ENCODE results near the gene ATF7IP2.
A peak's percentile ranks its signal among the peaks of the same experiment; 100 is the strongest.
"Not testable (repeated sequence)": the region's sequence is repeated elsewhere in the genome, so short reads cannot be mapped to it uniquely, and the experiment has no call there.

Gene ATF7IP2, protein sequence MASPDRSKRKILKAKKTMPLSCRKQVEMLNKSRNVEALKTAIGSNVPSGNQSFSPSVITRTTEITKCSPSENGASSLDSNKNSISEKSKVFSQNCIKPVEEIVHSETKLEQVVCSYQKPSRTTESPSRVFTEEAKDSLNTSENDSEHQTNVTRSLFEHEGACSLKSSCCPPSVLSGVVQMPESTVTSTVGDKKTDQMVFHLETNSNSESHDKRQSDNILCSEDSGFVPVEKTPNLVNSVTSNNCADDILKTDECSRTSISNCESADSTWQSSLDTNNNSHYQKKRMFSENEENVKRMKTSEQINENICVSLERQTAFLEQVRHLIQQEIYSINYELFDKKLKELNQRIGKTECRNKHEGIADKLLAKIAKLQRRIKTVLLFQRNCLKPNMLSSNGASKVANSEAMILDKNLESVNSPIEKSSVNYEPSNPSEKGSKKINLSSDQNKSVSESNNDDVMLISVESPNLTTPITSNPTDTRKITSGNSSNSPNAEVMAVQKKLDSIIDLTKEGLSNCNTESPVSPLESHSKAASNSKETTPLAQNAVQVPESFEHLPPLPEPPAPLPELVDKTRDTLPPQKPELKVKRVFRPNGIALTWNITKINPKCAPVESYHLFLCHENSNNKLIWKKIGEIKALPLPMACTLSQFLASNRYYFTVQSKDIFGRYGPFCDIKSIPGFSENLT

DNA sequence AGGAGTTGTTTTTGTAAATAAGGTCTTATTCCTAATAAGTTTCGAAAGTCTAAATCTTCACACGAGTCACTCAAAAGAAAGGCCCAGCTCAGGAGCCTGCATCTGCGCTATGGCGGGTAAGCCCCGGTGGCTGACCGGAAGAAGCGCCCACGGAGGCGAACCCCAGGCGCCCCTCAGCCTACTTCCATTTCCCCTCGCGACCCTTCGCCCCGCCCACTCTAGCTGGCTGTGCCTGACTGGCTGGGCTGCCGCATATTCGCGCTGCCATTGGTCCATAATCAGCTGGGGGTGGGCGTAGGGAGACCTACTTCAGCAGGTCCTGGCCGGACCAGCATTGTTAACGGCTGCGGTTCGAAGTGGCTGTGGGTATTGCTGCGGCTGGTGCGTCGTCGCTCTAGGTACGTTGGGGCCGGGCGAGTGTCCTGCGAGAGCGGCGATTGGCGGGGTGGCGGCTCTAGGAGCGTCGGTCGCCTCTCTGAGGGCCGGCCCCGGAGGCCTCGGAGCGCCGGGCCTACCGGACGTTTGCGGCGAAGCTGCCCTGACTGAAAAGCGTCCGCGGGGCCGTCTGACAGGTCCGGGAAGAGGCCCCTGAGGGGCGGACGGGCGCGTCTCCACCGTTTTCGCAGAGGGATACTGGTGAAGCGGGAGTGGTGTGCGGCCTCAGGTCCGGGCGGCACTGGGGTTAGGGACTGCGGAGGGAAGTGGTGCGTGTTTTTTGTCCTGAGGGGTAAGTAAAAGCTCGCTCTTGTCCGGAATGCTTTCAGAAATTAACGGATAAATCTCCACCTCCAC, at the start of gene ATF7IP2:
Gene ATF7IP2 (plus strand): TSS at position 337 of the 792 bp plus-strand sequence. CDS start 44,560 bp downstream, outside the sequence.
- H3K27ac ChIP-seq (ENCODE audit: low read length): peak within 1 kb of the TSS; percentile 41
- H3K4me1 ChIP-seq (ENCODE audit: control insufficient read depth, insufficient read depth, low read length): no peaks in the 10 kb centered on the region
- no peaks in the 10 kb centered on the region for H3K27me3 ChIP-seq (ENCODE audit: control insufficient read depth in 1 of 2, insufficient read depth in 2 of 2, low read length in 2 of 2)
- no peaks in the 10 kb centered on the region for H3K36me3 ChIP-seq (ENCODE audit: control insufficient read depth in 2 of 2, insufficient read depth in 2 of 2, low read length in 2 of 2)
- peak within 1 kb of the TSS; percentile 71 to 75 for H3K9ac ChIP-seq (ENCODE audit: low read length in 2 of 2)
- peak within 1 kb of the TSS; percentile 79 for H3K4me3 ChIP-seq (ENCODE audit: low read length in 2 of 2)
- no peaks in the 10 kb centered on the region for H3K9me3 ChIP-seq (ENCODE audit: control insufficient read depth in 2 of 2, low read length in 2 of 2)

DNA sequence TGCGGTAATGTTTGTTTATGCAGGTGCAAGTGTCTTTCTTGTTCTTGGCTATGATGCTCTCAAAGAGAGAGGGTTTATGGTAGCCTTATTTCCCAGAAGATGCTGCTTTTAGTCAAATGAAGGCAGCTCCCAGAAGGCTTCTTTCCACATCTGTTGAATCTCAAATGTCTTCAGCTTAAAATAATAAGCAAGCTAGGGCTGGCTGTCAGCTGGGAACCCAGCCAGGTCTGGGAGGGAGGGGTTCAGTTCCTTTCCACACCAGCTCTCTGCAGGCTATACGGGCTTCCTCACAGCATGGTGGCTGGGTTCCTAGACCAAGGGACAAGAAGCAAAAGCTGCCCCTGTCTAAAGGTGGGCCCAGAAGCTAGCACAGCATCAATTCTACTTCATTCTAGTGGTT, 47.4 kb upstream of the ATF7IP2 start:
- Histone ChIP-seq H3K9me3 (ENCODE audit: control insufficient read depth in 2 of 2, low read length in 2 of 2) (peaks cover 6 to 17% of the 10 kb centered on the region in 2 donors), H3K9ac (ENCODE audit: low read length in 2 of 2) (no peak overlapping the region), H3K4me1 (ENCODE audit: control insufficient read depth, insufficient read depth, low read length) (no peaks in the 10 kb centered on the region), H3K36me3 (ENCODE audit: control insufficient read depth in 2 of 2, insufficient read depth in 2 of 2, low read length in 2 of 2) (no peaks in the 10 kb centered on the region), H3K27ac (ENCODE audit: low read length) (no peak overlapping the region), H3K4me3 (ENCODE audit: low read length in 2 of 2) (no peak overlapping the region), H3K27me3 (ENCODE audit: control insufficient read depth in 1 of 2, insufficient read depth in 2 of 2, low read length in 2 of 2) (no peaks in the 10 kb centered on the region)

DNA sequence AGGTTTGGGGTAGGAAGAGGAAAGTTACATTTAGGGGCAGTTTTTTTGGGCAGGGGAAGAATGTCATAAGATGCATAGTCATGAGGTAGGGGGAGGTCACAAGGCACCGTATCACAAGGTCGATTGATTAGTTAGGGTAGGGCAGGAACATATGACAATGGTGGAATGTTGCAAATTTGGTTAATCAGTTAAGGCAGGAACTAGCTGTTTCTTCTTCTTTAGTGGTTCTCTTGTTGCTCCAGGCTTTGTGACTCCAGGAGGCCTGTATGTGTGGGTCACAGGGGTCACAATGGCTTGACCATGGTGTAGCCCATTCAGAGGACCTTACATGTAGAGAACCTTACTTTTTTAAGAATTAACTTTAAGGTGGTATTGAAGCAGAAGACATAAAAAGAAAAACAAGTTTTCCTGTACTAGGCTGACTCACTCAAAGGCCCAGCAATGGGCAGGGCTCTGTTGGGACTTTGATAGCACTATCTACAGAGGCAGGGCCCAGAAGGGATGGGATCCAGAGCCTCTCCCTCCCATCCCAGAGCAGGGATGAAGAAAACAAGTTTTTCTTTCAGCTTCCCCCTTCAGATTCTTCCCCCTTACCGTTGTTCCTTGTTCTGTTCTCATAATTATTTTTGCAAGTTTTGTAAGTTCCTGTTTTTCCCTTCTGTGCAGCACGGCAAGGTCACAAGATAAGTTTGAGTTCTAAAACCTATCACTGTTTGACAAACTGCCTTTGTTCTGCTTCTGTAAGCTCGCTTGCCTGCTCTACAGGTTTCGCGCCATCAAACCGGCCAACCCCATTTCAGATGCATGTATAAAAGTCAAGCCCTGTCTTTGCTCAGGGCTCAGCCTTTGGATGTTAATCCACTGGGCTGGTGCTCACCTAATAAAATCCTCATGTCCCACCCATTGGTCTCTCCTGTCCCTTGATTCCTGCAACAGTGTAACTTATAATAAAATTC, 45.8 kb upstream of the ATF7IP2 start:
- Histone ChIP-seq H3K9me3 (ENCODE audit: control insufficient read depth in 2 of 2, low read length in 2 of 2) (peaks cover 6 to 18% of the 10 kb centered on the region in 2 donors), H3K4me3 (ENCODE audit: low read length in 2 of 2) (no peak overlapping the region), H3K9ac (ENCODE audit: low read length in 2 of 2) (no peak overlapping the region), H3K27ac (ENCODE audit: low read length) (no peak overlapping the region), H3K4me1 (ENCODE audit: control insufficient read depth, insufficient read depth, low read length) (no peaks in the 10 kb centered on the region), H3K36me3 (ENCODE audit: control insufficient read depth in 2 of 2, insufficient read depth in 2 of 2, low read length in 2 of 2) (no peaks in the 10 kb centered on the region), H3K27me3 (ENCODE audit: control insufficient read depth in 1 of 2, insufficient read depth in 2 of 2, low read length in 2 of 2) (no peaks in the 10 kb centered on the region)

DNA sequence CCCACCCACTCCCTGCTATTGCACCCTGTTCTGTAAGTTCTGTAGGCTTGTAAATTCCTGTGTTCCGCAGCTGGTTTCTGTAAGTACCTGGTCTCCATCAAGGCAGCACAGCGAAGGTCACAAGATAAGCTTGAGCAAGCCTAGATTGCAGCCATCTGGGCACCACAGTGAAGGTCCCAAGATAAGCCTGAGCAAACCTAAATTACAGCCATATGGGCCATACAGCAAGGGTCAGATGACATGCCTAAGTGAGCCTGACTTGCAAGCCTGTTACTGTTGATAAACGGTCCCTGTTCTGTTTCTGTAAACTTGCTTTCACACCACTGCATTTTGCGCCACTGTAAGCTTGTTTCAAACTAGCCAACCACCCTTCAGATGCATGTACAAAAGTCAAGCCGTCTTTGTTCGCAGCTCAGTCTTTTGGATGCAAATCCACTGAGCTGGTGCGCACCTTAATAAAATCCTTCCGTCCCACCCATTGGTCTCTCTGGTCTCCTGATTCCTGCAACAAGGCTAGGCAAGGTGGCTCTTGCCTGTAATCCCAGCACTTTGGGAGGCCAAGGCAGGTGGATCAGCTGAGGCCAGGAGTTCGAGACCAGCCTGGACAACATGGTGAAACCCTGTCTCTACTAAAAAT, 42.6 kb upstream of the ATF7IP2 start:
- Histone ChIP-seq H3K27ac (ENCODE audit: low read length) (no peak overlapping the region), H3K9ac (ENCODE audit: low read length in 2 of 2) (no peak overlapping the region), H3K9me3 (ENCODE audit: control insufficient read depth in 2 of 2, low read length in 2 of 2) (peaks cover 6 to 18% of the 10 kb centered on the region in 2 donors), H3K27me3 (ENCODE audit: control insufficient read depth in 1 of 2, insufficient read depth in 2 of 2, low read length in 2 of 2) (no peaks in the 10 kb centered on the region), H3K4me1 (ENCODE audit: control insufficient read depth, insufficient read depth, low read length) (no peaks in the 10 kb centered on the region), H3K36me3 (ENCODE audit: control insufficient read depth in 2 of 2, insufficient read depth in 2 of 2, low read length in 2 of 2) (no peaks in the 10 kb centered on the region), H3K4me3 (ENCODE audit: low read length in 2 of 2) (no peak overlapping the region)

DNA sequence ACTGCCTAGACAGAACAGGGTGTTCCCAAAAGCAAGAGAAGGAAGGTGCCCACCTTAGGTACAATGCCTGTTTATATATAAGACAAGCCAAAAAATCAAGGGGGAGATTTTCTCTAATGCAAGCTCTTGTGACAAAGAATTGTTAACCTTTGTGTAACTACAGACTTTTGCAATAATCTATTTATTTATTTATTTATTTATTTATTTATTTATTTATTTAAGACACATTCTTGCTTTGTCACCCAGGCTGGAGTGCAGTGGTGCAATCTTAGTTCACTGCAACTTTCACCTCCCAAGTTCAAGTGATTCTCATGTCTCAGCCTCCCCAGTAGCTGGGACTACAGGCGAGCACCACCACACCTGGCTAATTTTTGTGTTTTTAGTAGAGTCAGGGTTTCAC, 41.2 kb upstream of the ATF7IP2 start:
- H3K9me3 ChIP-seq (ENCODE audit: control insufficient read depth in 2 of 2, low read length in 2 of 2): peaks cover 4 to 12% of the 10 kb centered on the region in 2 donors
- H3K9ac ChIP-seq (ENCODE audit: low read length in 2 of 2); H3K27me3 ChIP-seq (ENCODE audit: control insufficient read depth in 1 of 2, insufficient read depth in 2 of 2, low read length in 2 of 2); H3K27ac ChIP-seq (ENCODE audit: low read length); H3K36me3 ChIP-seq (ENCODE audit: control insufficient read depth in 2 of 2, insufficient read depth in 2 of 2, low read length in 2 of 2); H3K4me1 ChIP-seq (ENCODE audit: control insufficient read depth, insufficient read depth, low read length); H3K4me3 ChIP-seq (ENCODE audit: low read length in 2 of 2): not testable (repeated sequence)

DNA sequence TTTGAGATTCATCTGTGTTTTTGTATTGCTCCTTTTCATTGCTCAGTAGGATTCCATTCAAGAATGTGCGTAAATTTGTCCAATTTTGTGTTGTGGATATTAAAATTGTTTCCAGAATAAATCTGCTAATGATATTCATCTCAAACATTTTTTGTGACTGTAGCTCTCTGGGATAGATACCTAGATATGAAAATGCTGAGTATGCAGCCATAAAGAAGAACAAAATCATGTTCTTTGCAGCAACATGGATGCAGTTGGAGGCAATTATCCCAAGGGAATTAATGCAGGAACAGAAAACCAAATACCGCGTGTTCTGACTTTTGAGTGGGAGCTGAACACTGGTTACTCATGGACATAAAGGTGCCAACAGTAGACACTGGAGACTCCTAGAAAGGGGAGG, 40.2 kb upstream of the ATF7IP2 start:
- no peak overlapping the region for H3K9ac ChIP-seq (ENCODE audit: low read length in 2 of 2)
- H3K36me3 ChIP-seq (ENCODE audit: control insufficient read depth in 2 of 2, insufficient read depth in 2 of 2, low read length in 2 of 2): no peaks in the 10 kb centered on the region
- no peak overlapping the region for H3K27ac ChIP-seq (ENCODE audit: low read length)
- no peak overlapping the region for H3K4me3 ChIP-seq (ENCODE audit: low read length in 2 of 2)
- peaks cover 4 to 5% of the 10 kb centered on the region in 2 donors for H3K9me3 ChIP-seq (ENCODE audit: control insufficient read depth in 2 of 2, low read length in 2 of 2)
- no peaks in the 10 kb centered on the region for H3K4me1 ChIP-seq (ENCODE audit: control insufficient read depth, insufficient read depth, low read length)
- no peaks in the 10 kb centered on the region for H3K27me3 ChIP-seq (ENCODE audit: control insufficient read depth in 1 of 2, insufficient read depth in 2 of 2, low read length in 2 of 2)

DNA sequence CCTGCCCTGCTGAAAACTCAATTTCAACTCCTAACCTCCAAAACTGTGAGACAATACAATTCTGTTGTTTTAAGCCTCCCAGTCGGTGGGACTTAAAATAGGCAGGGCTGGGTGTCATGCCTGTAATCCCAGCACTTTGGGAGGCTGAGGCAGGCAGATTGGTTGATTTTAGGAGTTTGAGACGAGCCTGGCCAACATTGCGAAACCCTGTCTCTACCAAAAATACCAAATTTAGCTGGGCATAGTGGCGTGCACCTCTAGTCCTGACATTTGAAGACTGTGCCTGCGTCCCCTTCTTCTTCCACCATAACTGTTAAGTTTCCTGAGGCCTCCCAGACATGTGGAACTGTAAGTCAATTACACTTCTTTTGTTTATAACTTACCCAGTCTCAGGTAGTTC, 36.0 kb upstream of the ATF7IP2 start:
- Histone ChIP-seq H3K27ac (ENCODE audit: low read length) (no peak overlapping the region), H3K27me3 (ENCODE audit: control insufficient read depth in 1 of 2, insufficient read depth in 2 of 2, low read length in 2 of 2) (no peaks in the 10 kb centered on the region), H3K4me1 (ENCODE audit: control insufficient read depth, insufficient read depth, low read length) (no peaks in the 10 kb centered on the region), H3K9me3 (ENCODE audit: control insufficient read depth in 2 of 2, low read length in 2 of 2) (no peaks in the 10 kb centered on the region), H3K4me3 (ENCODE audit: low read length in 2 of 2) (no peak overlapping the region), H3K9ac (ENCODE audit: low read length in 2 of 2) (no peak overlapping the region), H3K36me3 (ENCODE audit: control insufficient read depth in 2 of 2, insufficient read depth in 2 of 2, low read length in 2 of 2) (no peaks in the 10 kb centered on the region)

DNA sequence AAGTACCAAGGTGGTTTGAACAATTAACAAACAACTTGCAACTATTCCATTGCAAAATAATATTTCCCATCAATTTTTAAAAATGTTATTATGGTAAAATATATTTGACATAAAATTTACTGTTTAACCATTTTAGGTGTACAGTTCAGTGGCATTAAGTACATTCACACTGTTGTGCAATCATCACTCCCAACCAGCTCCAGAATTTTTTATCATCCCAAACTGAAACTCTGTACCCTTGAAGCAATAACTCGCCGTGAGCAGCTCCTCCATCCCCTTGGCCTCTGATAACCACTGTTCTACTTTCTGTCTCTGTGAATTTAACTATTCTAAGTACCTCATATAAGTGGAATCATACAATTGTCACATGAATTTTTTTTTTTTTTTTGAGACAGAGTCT, 33.6 kb upstream of the ATF7IP2 start:
- no peaks in the 10 kb centered on the region for H3K27me3 ChIP-seq (ENCODE audit: control insufficient read depth in 1 of 2, insufficient read depth in 2 of 2, low read length in 2 of 2)
- no peaks in the 10 kb centered on the region for H3K4me1 ChIP-seq (ENCODE audit: control insufficient read depth, insufficient read depth, low read length)
- no peak overlapping the region for H3K9ac ChIP-seq (ENCODE audit: low read length in 2 of 2)
- no peaks in the 10 kb centered on the region for H3K9me3 ChIP-seq (ENCODE audit: control insufficient read depth in 2 of 2, low read length in 2 of 2)
- H3K36me3 ChIP-seq (ENCODE audit: control insufficient read depth in 2 of 2, insufficient read depth in 2 of 2, low read length in 2 of 2): no peaks in the 10 kb centered on the region
- H3K27ac ChIP-seq (ENCODE audit: low read length): no peak overlapping the region
- H3K4me3 ChIP-seq (ENCODE audit: low read length in 2 of 2): no peak overlapping the region

DNA sequence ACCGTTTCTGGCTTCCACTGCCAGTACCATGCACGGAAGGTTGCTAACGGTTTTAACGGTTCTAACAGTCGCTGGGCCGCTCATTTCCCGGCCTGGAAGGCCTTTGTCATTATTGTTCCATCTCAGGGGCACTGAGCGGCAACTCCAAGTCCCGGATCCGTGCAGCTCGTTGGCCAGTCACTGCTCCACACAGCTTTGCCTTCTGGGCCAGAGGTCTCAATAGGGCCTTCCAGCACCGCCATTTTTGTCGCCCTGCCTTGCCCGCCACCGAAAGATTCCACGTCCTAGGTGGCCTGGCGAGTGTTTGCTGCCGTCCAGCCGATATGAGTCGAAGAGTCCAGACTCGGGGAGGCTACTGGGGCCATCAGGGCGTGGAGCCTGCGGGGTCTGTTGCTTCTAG, 30.3 kb upstream of the ATF7IP2 start:
- Histone ChIP-seq H3K4me3 (ENCODE audit: low read length in 2 of 2) (no peak overlapping the region), H3K9me3 (ENCODE audit: control insufficient read depth in 2 of 2, low read length in 2 of 2) (no peaks in the 10 kb centered on the region), H3K36me3 (ENCODE audit: control insufficient read depth in 2 of 2, insufficient read depth in 2 of 2, low read length in 2 of 2) (no peaks in the 10 kb centered on the region), H3K27me3 (ENCODE audit: control insufficient read depth in 1 of 2, insufficient read depth in 2 of 2, low read length in 2 of 2) (no peaks in the 10 kb centered on the region), H3K27ac (ENCODE audit: low read length) (no peak overlapping the region), H3K9ac (ENCODE audit: low read length in 2 of 2) (no peak overlapping the region), H3K4me1 (ENCODE audit: control insufficient read depth, insufficient read depth, low read length) (no peaks in the 10 kb centered on the region)
